Measurements from ENCODE around the gene GSG1L.
"Not testable (repeated sequence)": the region's sequence is repeated elsewhere in the genome, so short reads cannot be mapped to it uniquely, and the experiment has no call there.

GSG1L gene

DNA sequence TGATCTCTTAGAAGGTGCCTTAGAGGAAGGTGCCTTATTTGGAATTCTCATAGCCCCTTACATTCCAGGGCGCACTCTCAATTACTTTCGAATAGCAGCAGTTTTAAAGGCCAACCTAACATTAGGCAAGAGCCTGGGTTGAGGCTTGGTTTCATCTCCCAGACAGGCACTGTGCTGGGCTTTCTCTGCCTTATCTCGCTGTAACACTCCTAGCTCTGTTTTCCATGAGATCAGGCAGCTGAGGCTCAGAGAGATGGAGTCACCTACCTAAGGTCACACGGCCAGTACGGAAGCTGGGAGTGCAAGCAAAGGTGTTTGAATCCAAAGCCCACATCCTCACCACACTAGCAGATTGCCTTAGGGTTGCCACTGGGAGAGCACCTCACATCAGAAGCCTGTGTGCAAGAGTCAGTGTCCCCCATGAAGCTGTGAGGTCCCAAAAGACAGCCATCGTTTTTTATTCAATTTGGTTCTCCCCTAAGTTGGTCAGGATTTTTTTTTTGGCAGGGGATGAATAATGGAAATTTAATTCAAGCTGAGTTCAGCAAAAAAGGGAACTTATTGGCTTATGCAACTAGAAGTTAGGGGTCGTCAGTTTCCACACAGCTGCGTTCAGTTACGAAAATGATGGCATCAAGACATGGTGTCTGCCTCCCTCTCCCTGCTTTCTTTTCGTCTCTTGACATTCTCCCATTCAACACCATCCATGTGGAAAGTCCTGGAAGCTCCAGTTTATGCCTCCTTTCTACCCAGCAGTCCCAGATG is 307.1 kb downstream of the GSG1L start:
- DNase-seq (ENCODE audit: low spot score), result no peak

- no peak for DNase-seq (ENCODE audit: low spot score)
Observed at GRCh38 chr16:27754788-27755690, 308.5 kb downstream of the GSG1L start.

GRCh38 chr16:27753563-27753962 is 310.0 kb downstream of the GSG1L start:
- no peak for DNase-seq (ENCODE audit: low spot score)

- DNase-seq (ENCODE audit: low spot score), result no peak
Observed at GRCh38 chr16:27752241-27752640, 311.3 kb downstream of the GSG1L start.

GRCh38 chr16:27751676-27752075 is 311.8 kb downstream of the GSG1L start:
- no peak for DNase-seq (ENCODE audit: low spot score)

DNA sequence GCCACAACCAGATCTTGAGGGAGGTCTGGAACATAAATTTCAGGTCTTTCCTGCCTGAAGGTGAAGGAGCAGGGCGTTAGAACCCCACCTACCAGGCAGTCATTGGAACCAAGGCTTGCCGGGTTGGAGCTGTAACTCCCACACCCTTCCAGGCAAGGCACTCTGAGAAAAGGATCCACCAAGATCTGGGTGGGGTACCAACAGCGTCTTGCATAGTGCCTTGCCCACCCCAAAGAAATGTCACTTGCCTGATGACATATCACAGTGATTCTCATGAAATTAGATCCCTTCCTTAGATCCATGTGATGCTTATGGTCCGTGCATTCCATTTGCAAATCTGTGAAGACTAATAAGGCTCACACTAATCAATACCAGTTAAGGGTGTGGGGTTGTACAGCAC is 312.3 kb downstream of the GSG1L start:
- DNase-seq (ENCODE audit: low spot score), result no peak

- DNase-seq (ENCODE audit: low spot score), result no peak
Observed at GRCh38 chr16:27749946-27750345, 313.6 kb downstream of the GSG1L start.

- DNase-seq (ENCODE audit: low spot score), result no peak
Observed at GRCh38 chr16:27749547-27749875, 314.0 kb downstream of the GSG1L start.

- peak; percentile 87 for DNase-seq (ENCODE audit: low spot score)
Observed at GRCh38 chr16:27748868-27749546, 314.5 kb downstream of the GSG1L start.

- no peak for DNase-seq (ENCODE audit: low spot score)
Observed at GRCh38 chr16:27747946-27748345, 315.6 kb downstream of the GSG1L start.

GRCh38 chr16:27746076-27746855 is 317.2 kb downstream of the GSG1L start:
- no peak for DNase-seq (ENCODE audit: low spot score)

- DNase-seq (ENCODE audit: low spot score), result no peak
Observed at GRCh38 chr16:27745348-27745747, 318.2 kb downstream of the GSG1L start.

DNA sequence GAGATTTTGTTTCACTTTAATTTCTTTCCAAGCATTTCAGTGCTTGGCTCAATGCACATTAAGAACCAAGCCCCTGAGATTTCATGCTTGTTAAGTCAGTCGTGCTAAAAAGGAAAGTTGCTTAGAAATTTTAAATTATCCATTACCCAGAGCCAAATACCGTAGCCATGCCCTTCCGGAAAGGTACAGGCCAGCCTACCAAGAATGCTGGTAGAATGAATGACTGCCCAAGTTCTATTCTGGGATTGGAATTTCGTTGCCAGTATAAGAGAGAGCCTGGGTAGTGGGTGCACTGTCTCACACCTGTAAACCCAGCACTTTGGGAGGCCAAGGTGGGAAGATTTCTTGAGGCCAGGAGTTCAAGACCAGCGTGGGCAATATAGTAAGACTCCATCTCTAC is 319.6 kb downstream of the GSG1L start:
- no peak for DNase-seq (ENCODE audit: low spot score)

DNA sequence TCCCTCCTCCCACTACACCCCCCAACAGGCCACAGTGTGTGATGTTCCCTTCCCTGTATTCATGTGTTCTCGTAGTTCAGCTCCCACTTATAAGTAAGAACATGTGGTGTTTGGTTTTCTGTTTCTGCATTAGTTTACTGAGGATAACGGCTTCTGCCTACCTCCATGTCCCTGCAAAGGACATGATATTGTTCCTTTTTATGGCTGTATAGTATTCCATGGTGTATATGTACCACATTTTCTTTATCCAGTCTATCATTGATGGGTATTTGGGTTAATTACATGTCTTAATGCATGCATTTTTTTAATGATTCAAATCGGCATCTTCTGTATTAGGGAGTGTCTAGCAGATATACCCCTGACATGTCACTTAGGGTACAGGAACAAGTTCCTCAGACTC is 320.5 kb downstream of the GSG1L start:
- DNase-seq (ENCODE audit: low spot score), result not testable (repeated sequence)

GRCh38 chr16:27742333-27742732 is 321.2 kb downstream of the GSG1L start:
- DNase-seq (ENCODE audit: low spot score), result no peak

GRCh38 chr16:27740496-27741201 is 322.9 kb downstream of the GSG1L start:
- no peak for DNase-seq (ENCODE audit: low spot score)

DNA sequence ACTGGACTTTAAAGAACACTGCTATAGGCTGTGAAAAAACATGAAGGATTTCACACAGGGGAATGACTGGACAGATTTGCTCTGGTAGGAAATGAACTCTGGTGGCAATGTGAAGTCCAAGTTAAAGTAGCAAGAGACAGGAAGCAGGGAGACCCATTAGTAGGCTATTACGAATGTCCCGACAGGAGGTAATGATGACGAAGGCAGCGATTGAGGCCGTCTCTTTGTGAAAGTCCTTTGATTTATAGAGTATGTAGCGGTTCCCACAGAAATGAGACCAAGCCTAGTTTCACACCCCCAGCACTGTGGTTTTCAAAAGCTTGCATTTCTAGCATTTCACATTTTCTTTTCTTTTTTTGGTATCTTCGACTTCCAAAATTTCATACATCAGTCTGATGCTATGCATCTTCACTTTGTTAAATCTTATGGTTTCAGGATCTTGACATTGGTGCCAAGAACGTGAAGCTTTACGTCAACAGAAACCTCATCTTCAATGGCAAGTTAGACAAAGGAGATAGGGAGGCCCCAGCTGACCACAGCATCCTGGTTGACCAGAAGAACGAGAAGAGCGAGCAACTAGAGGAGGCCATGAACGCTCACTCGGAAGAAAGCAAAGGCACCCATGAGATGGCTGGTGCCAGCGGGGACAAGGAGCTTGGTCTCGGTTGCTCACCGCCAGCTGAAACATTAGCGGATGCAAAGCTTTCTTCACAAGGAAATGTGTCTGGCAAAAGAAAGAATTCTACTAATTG is 323.7 kb downstream of the GSG1L start:
- no peak for DNase-seq (ENCODE audit: low spot score)

GRCh38 chr16:27738596-27738995 is 324.9 kb downstream of the GSG1L start:
- DNase-seq (ENCODE audit: low spot score), result no peak
